Measurements from ENCODE around the gene CDK1.
"Not testable (repeated sequence)": the region's sequence is repeated elsewhere in the genome, so short reads cannot be mapped to it uniquely, and the experiment has no call there.

The CDK1 gene

DNA sequence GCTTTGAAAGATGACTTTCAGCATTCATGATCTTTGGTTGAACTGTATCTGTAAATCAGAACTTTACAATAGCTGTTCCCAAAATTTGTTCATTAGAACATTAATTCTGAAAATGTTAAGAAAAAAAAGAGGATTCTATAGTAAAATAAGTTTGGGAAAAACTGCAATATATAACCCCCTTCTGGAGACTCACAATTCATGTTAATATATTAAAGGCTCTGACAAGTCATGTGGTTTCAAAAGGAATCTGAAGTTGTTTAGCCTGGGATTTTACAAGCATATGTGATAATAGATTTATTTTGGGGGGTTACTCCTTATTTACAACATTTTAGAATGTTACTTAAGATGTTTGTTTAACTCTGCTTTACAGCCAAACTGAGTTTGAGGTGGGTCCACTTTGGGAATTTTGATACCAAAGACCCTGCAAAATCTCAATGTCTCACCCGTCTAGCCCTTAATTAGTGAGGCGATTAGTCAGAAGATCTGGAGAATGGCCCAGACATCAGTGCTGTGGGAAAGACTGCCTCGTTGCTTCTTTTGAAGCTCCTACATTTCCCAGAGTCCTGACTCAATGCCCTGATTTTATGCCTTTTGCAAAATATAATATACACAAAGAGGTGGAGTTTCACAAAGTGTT is 40.0 kb downstream of the CDK1 start:
- no peak for DNase-seq

DNA sequence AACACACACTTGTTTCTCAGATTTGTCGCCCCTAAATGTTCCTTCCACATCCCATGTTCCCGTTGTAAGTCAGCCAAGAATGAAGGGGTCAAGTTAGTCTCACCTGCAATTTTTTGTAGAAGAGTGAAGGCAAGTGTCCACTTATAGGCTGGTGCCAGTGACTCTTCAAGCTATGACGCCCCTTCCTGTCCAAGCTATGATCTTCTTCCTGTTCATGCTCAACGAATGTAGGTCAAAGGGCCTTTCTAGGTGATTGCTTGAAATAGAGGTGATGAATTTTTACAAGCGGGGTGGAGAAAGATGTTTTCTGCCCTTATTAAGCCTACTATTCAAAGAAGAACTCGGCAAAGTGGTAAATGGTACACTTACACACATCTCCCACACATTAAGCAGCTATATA is 41.0 kb downstream of the CDK1 start:
- DNase-seq = no peak

DNA sequence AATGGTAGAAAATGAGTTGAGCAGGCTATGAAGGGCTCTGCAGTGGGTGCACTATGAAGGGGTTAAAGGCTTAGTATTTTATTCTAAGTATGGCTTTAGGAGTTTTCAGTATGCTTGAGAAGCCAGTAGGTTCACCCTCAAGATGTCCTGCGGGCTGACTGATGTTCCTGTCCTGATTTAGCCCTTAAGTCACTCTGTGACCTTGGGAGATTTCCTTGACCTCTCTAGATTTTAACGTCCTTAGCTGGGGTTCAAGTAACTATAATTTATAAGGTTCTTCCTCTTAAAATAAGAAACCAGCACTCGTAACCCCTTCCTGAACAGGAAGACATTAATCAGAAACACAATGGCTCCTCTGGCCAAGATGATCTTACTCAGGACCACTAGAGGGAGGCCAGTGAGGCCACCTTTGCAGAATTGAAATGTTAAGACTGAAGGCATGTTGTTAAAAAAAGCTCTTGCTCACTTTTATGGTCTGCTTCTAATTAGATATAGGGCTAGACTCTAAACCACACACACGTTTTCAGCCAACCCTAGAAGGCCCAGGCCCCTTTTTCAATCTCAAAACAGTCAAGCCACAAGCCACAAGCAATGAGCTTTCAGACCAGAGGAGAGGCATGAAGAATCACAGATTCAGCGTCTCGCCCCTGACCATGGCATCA is 41.9 kb downstream of the CDK1 start:
- peak; percentile 40 for DNase-seq

DNA sequence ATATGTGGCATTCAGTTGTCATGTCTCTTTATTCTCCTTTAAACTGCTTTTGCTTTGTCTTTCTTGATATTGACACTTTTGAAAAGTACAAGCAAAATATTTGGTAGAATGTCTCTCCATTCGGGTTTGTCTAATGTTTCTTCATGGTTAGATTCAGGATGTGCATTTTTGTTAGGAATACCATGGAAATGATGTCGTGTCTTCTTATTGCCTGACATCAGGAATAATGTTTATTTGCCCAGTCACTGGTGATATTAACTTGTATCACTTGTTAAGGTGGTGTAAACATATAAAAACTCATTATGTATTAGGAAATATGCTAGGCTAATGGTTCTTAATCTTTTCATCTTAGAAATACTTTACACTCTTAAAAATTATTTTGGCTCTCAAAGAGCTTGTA is 43.4 kb downstream of the CDK1 start:
- DNase-seq = no peak

DNA sequence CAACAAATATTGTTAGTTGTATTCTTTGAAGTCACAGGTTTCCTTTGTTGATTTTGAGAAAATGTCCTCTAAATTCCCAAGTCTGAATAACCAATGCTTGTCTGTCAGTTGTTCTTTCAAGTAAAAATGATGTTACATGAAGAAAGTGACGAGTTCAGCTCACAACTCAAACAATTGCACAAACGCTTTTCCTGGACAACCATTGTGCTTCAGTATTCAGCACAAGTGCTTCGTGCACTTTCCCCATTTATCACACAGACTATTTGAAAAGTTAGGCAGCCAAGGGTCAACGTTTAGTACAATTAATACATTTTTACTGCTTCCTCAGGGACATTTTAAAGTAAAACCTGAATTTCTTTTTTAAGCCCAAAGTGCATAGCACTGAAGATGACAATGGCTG is 44.5 kb downstream of the CDK1 start:
- no peak for DNase-seq

DNA sequence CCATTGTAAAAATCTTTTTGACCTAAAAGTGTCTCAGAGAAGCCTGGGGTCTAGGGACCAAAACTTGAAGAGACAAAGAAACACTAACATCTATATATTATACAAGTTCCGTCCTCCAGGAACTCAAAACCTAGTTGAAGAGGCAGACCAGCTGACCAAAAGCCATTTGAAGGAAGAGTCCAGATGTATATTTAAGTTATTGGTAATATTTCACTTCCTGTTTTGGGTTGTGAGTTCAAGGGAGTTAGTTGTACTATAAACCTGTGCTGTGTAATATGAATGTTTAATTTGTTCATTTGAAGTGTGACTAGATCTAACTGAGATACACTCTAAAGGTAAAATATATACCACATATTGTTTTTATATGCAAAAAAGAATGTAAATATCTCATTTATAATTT is 45.0 kb downstream of the CDK1 start:
- no peak for DNase-seq

DNA sequence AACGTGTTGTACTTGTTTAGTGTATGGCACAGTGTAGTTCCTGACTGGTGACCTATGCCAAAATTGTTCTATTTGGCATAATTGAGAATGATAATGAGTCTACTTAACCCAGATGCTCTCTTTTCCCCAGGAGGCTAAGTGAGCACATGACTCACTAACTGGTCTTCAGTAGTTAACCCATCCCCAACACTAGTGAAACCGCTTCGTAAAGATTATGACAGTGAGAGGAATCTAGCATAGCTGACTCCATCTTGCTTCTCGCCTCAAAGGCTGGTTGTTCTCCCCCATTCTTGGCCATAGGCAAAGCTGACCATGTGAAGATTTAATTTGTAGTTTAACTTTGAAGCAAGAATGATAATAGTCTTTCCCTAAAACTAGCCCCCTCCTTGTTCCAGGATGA is 47.2 kb downstream of the CDK1 start:
- no peak for DNase-seq

DNA sequence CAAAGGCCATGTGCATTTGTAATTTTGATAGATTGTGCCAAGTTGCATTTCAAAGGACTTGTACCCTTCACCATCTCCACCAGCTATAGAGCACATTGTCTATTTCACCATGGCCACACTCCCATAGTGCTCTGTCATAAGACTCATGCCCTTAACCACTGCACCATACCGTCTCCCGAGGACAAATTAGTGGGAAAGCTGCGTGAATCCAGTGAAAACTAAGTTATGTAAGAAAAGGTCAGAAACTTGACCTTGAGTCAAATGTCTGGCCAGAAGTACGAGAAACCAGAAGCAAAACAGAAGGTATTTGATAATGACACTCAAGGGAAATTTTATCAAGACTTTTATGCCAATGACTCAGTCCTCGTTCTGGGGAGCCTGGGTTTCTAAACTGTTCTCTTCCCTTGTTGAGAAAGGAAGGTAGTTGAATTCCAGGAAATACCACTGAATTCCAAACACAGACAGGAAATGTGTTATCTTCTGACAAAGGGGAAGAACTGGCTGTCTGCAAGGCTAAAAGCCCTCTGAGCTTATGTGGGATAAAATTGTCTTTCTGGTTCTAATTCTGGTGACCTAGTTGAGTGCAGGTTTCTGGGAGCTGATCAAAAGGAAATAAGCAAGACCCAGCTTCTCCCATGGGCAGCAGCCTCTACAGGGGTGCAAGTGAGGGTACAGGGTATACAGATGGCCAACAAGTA is 49.7 kb downstream of the CDK1 start:
- DNase-seq = no peak

DNA sequence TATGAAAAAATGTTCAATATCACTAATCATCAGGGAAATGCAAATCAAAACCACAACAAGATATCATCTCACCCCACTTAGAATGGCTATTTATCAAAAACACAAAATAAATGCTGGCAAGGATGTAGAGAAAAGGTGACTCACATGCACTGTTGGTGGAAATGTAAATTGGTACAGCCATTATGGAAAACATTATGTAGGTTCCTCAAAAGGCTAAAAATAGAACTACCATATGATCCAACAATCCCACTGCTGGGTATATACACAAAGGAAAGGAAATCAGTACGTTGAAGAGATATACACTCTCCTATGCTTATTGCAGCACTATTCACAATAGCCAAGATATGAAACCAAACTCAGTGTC is 50.2 kb downstream of the CDK1 start:
- no peak for DNase-seq

DNA sequence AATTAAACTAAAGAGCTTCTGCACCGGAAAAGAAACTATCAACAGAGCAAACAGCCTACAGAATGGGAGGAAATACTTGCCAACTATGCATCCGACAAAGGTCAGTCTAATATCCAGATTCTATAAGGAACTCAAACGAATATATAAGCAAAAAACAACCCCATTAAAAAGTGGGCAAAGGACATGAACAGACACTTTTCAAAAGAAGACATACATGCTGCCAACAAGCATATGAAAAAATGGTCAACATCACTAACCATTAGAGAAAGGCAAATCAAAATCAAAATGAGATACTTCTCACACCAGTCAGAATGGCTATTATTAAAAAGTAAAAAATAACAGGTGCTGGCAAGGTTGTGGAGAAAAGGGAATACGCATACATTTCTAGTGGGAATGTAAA is 53.9 kb downstream of the CDK1 start:
- DNase-seq = not testable (repeated sequence)

DNA sequence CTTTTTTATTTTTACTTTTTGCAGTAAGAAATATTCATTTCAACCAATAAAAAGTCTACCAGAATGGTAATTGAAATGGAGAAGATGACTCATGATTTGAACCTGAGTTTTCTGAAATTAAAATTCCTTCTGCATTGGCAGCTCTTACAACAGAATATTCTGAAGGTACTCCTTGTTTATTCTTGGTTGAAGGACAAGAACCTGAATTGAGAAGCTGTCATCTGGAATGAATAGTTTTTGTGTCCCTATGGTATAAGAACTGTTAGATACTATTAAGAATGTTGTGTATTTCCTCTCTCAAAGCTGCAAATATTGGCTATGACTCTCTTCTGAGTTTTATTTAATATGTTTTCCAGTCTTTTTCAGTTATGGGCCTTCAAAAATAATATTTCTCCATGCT is 56.1 kb downstream of the CDK1 start:
- no peak for DNase-seq

DNA sequence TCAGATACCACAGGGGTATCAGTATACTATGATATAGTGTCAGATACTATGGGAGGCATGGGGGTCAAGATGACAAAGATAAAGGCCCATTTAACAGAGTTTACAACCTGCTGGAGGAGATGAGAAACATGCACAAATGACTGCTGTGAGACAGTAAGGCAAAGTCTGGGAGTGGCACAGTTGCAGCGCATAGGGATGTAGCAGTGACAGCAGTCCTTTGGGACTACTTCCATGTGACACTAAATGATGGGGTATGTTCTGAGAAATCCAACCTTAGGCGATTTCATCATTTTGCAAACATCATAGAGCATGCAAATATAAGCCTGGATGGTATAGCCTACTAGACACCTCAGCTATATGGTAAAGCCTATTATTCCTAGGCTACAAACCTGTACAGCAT is 56.8 kb downstream of the CDK1 start:
- no peak for DNase-seq

DNA sequence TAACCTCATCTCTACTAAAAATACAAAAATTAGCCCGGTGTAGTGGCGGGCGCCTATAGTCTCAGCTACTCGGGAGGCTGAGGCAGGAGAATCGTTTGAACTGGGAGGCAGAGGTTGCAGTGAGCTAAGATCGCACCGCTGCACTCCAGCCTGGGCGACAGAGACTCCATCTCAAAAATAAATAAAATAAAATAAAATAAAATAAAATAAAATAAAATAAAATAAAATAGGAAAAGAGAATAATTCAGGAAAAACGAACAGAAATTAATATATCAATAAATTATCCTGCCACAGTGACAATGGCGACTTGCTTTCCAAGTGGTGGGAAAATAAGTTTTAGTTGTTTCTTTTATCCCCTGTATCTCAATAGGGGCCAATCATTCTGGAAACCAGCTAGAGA is 62.9 kb downstream of the CDK1 start:
- DNase-seq = not testable (repeated sequence)

DNA sequence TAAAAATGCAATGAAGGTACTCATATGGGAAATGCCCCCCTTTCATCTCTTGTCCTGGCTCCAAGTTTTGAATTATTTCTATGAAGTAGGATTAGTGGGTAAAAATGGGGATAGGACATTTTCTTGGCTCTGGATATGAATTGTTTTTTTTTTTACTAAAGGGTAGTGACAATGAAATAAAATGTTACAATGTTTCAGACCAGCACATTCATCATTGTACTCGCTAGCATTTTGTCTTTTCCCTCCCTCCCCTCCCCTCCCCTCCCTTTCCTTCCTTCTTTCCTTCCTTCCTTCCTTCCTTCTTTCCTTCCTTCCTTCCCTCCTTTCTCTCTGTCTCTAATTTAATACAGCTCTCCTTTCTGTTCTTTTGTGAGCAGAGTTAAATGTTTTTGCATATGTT is 64.4 kb downstream of the CDK1 start:
- no peak for DNase-seq

All from femur (tissue), 1 donor.